Measurements from ENCODE around the gene PIP5K1C. TPM values are rescaled to one million over a fixed set of nuclear protein-coding genes. Genes with fewer than 3 reads are reported as not detected.

Gene PIP5K1C
- total RNA-seq, 3 donors from 2014 or later (not counting 1 experiment from before 2014, with no cell fraction given) = 35.0 to 49.2 (median 36.8) TPM

DNA sequence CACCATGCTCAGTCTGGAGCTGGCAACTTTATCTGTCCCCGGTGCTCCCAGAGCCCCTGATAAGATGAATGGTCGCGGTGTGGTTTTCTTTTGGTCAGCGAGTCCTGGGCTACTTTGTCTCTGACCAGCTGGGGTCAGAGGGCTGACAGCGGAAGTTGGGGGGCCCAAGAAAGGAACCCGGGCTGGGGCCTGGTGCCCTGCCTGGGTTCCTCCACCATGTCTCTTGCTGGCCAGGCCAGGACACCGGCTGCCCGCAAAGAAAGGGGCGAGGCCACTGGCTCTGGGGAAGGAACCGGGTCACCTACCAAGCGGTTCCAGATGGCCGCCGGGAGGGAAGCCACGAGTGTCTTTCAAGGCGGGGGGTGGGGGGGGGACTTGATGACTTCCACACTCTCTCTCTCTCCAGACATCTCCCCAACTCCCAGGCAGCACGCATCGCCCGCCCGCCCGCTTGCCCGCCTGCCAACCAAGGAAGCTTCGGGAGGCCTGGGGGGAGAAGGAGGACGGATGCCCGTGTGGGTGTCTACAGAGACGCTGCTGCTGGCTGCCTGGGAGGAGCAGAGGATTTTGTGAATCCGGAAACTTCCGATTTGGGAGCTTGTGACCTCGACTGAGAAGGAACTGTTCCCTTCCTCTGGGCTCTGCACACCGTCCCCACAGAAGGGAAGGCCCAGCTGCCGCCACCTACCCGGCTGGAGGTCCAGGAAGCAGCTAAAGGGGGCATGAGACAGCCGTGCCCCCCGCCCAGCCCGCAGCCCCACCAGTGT is 1.1 kb downstream of the PIP5K1C start:
- TF ChIP-seq, protein P1, sequence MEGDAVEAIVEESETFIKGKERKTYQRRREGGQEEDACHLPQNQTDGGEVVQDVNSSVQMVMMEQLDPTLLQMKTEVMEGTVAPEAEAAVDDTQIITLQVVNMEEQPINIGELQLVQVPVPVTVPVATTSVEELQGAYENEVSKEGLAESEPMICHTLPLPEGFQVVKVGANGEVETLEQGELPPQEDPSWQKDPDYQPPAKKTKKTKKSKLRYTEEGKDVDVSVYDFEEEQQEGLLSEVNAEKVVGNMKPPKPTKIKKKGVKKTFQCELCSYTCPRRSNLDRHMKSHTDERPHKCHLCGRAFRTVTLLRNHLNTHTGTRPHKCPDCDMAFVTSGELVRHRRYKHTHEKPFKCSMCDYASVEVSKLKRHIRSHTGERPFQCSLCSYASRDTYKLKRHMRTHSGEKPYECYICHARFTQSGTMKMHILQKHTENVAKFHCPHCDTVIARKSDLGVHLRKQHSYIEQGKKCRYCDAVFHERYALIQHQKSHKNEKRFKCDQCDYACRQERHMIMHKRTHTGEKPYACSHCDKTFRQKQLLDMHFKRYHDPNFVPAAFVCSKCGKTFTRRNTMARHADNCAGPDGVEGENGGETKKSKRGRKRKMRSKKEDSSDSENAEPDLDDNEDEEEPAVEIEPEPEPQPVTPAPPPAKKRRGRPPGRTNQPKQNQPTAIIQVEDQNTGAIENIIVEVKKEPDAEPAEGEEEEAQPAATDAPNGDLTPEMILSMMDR (IDR thresholded peaks at IDR 0.05) = no peak
- ATAC-seq = no peak
- Histone ChIP-seq H3K27ac (ENCODE audit: low read length) (no peak overlapping the region), H3K36me3 (ENCODE audit: control insufficient read depth, insufficient read depth, low read length) (no peaks in the 10 kb centered on the region), H3K27me3 (ENCODE audit: control insufficient read depth, insufficient read depth, low read length) (no peaks in the 10 kb centered on the region), H3K4me1 (ENCODE audit: control insufficient read depth, insufficient read depth, low read length) (peaks cover 28% of the 10 kb centered on the region), H3K9me3 (ENCODE audit: control insufficient read depth, insufficient read depth, low read length) (no peaks in the 10 kb centered on the region), H3K4me3 (ENCODE audit: low read length) (peak overlapping the region; percentile 51)
- peak overlapping the region; percentile 45 to 88 for H3K27ac Mint-ChIP-seq
- H3K4me3 Mint-ChIP-seq = peak overlapping the region; percentile 84
- H3K9me3 Mint-ChIP-seq = no peaks in the 10 kb centered on the region
- peak; percentile 26 to 56 for DNase-seq
- 12% methylated on average over 28 of the region's 34 CpGs for WGBS (ENCODE audit: insufficient coverage)
- H3K4me1 Mint-ChIP-seq = peaks cover 17 to 52% of the 10 kb centered on the region in 2 donors
- no peaks in the 10 kb centered on the region for H3K27me3 Mint-ChIP-seq (ENCODE audit: low read depth in 2 of 2)
- no peaks in the 10 kb centered on the region for H3K36me3 Mint-ChIP-seq
- intact Hi-C loops (cut with micrococcal nuclease) = loop anchor here (2.0 kb wide), 1 partner anchor 28 kb away; no protein-coding TSS in a partner anchor

DNA sequence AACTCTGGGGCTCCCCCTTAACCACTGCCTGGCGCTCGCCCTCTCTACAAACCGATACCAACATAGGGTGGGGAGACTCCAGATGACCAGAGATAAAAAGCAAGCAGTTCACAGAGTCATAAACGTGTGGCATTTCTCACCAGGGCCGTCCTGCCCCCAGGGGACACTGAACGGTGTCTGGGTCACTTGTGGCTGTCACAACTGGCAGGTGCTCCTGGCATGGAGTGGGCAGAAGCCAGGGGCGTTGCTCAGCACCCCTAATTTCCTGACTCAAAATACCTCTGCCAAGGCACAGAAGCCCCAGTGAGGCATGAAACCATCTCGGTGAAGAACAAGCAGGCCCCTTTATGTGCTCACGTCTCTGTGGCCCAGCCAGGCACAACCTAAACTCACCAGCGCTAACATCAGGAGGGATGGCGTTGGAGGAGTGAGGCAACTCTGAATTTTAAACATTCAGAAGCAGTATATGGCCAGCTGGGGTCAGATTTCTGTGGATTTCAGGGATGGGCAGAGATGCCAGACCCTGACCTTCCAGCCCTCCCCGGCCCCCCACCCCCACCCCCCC is 1.8 kb downstream of the PIP5K1C start:
- Mint-ChIP-seq H3K27ac (peak overlapping the region; percentile 87 to 88), H3K9me3 (no peaks in the 10 kb centered on the region), H3K27me3 (ENCODE audit: low read depth in 2 of 2) (no peaks in the 10 kb centered on the region), H3K4me3 (peak overlapping the region; percentile 84), H3K36me3 (no peaks in the 10 kb centered on the region), H3K4me1 (peaks cover 17 to 52% of the 10 kb centered on the region in 2 donors)
- Histone ChIP-seq H3K4me3 (ENCODE audit: low read length) (no peak overlapping the region), H3K36me3 (ENCODE audit: control insufficient read depth, insufficient read depth, low read length) (no peaks in the 10 kb centered on the region), H3K27ac (ENCODE audit: low read length) (peak overlapping the region; percentile 41), H3K4me1 (ENCODE audit: control insufficient read depth, insufficient read depth, low read length) (peaks cover 28% of the 10 kb centered on the region), H3K27me3 (ENCODE audit: control insufficient read depth, insufficient read depth, low read length) (no peaks in the 10 kb centered on the region), H3K9me3 (ENCODE audit: control insufficient read depth, insufficient read depth, low read length) (no peaks in the 10 kb centered on the region)
- 32% methylated on average over 11 of the region's 12 CpGs for WGBS (ENCODE audit: insufficient coverage)
- TF ChIP-seq, protein P1 (IDR thresholded peaks at IDR 0.05) = no peak
- peak; percentile 27 to 30 for DNase-seq
- intact Hi-C loops (cut with micrococcal nuclease) = loop anchor here (2.0 kb wide), 1 partner anchor 28 kb away; no protein-coding TSS in a partner anchor
- peak in 2 of 3 donors; percentile 39 to 57 for ATAC-seq

- TF ChIP-seq, protein P1 (IDR thresholded peaks at IDR 0.05) = no peak
- Mint-ChIP-seq H3K4me1 (peaks cover 17 to 55% of the 10 kb centered on the region in 2 donors), H3K36me3 (no peaks in the 10 kb centered on the region), H3K4me3 (peak overlapping the region; percentile 84), H3K27me3 (ENCODE audit: low read depth in 2 of 2) (no peaks in the 10 kb centered on the region), H3K9me3 (no peaks in the 10 kb centered on the region), H3K27ac (peak overlapping the region; percentile 87 to 88)
- Histone ChIP-seq H3K27me3 (ENCODE audit: control insufficient read depth, insufficient read depth, low read length) (no peaks in the 10 kb centered on the region), H3K9me3 (ENCODE audit: control insufficient read depth, insufficient read depth, low read length) (no peaks in the 10 kb centered on the region), H3K36me3 (ENCODE audit: control insufficient read depth, insufficient read depth, low read length) (no peaks in the 10 kb centered on the region), H3K4me3 (ENCODE audit: low read length) (no peak overlapping the region), H3K4me1 (ENCODE audit: control insufficient read depth, insufficient read depth, low read length) (peaks cover 28% of the 10 kb centered on the region), H3K27ac (ENCODE audit: low read length) (peak overlapping the region; percentile 40)
- DNase-seq = peak in 1 of 2 donors; percentile 36
- WGBS (ENCODE audit: insufficient coverage) = 80% methylated on average over 43 of the region's 43 CpGs
- no peak for ATAC-seq
- intact Hi-C loops (cut with micrococcal nuclease) = loop anchor here (2.0 kb wide), 1 partner anchor 27 kb away; no protein-coding TSS in a partner anchor
These were observed 2.4 kb downstream of the PIP5K1C start for GRCh38 chr19:3697671-3698385.
